GM06990 (cell line): Measurements from ENCODE around the gene AK8.

ENCODE experiments used
- DNase-seq: peaks from one replicate; pipeline ENCODE4 v3.0.0-alpha.2; 2011; ENCODE audit not compliant: insufficient read length; ENCODE audit errors: extremely low read depth
- H3K27me3 ChIP-seq: replicated peaks from 2 replicates; pipeline ENCODE4 v1.6.0; 2011; ENCODE audit warnings: low read length; ENCODE audit not compliant: control insufficient read depth, insufficient read depth
- H3K36me3 ChIP-seq: 2 replicates; pipeline ENCODE4 v1.5.1; 2011; ENCODE audit warnings: low read length; ENCODE audit not compliant: control insufficient read depth, insufficient read depth
- H3K4me3 ChIP-seq: replicated peaks from 2 replicates; pipeline ENCODE4 v1.5.1; 2011; ENCODE audit warnings: low read depth, mild to moderate bottlenecking, control low read depth, low read length
- CTCF ChIP-seq: IDR thresholded peaks from 2 replicates; pipeline ENCODE4 v1.5.1; 2011; ENCODE audit warnings: low read length, control low read depth, mild to moderate bottlenecking, inconsistent platforms; ENCODE audit not compliant: insufficient read depth, poor library complexity, severe bottlenecking

AK8 gene

GRCh38 chr9:132810314-132810713 lies 67.8 kb downstream of the AK8 start:
- H3K4me3 ChIP-seq = no peak overlapping the region
- peaks cover 2% of the 10 kb centered on the region for H3K27me3 ChIP-seq
- DNase-seq = no peak
- TF ChIP-seq CTCF = no peak
- H3K36me3 ChIP-seq = no peaks in the 10 kb centered on the region

- no peak for TF ChIP-seq CTCF
- no peak for DNase-seq
- Histone ChIP-seq H3K4me3 (no peak overlapping the region), H3K36me3 (no peaks in the 10 kb centered on the region), H3K27me3 (peaks cover 2% of the 10 kb centered on the region)
These were observed 68.3 kb downstream of the AK8 start for GRCh38 chr9:132809677-132810271.

GRCh38 chr9:132808645-132809044 lies 69.4 kb downstream of the AK8 start:
- Histone ChIP-seq H3K36me3 (no peaks in the 10 kb centered on the region), H3K4me3 (no peak overlapping the region), H3K27me3 (peaks cover 2% of the 10 kb centered on the region)
- no peak for DNase-seq
- no peak for TF ChIP-seq CTCF

GRCh38 chr9:132806723-132807421 lies 71.2 kb downstream of the AK8 start:
- Histone ChIP-seq H3K36me3 (no peaks in the 10 kb centered on the region), H3K4me3 (no peak overlapping the region), H3K27me3 (peaks cover 2% of the 10 kb centered on the region)
- no peak for TF ChIP-seq CTCF
- no peak for DNase-seq

GRCh38 chr9:132806306-132806705 lies 71.8 kb downstream of the AK8 start:
- TF ChIP-seq CTCF = no peak
- Histone ChIP-seq H3K27me3 (peaks cover 2% of the 10 kb centered on the region), H3K36me3 (no peaks in the 10 kb centered on the region), H3K4me3 (no peak overlapping the region)
- no peak for DNase-seq
